CD4-positive, alpha-beta T cell treated with Interferon gamma for 1 hour (primary cell): ENCODE measurements around the gene ZNF136.

Experiments
- DNase-seq: peaks from one replicate; pipeline ENCODE4 v3.0.0-alpha.2; 2020

ZNF136 gene

DNA sequence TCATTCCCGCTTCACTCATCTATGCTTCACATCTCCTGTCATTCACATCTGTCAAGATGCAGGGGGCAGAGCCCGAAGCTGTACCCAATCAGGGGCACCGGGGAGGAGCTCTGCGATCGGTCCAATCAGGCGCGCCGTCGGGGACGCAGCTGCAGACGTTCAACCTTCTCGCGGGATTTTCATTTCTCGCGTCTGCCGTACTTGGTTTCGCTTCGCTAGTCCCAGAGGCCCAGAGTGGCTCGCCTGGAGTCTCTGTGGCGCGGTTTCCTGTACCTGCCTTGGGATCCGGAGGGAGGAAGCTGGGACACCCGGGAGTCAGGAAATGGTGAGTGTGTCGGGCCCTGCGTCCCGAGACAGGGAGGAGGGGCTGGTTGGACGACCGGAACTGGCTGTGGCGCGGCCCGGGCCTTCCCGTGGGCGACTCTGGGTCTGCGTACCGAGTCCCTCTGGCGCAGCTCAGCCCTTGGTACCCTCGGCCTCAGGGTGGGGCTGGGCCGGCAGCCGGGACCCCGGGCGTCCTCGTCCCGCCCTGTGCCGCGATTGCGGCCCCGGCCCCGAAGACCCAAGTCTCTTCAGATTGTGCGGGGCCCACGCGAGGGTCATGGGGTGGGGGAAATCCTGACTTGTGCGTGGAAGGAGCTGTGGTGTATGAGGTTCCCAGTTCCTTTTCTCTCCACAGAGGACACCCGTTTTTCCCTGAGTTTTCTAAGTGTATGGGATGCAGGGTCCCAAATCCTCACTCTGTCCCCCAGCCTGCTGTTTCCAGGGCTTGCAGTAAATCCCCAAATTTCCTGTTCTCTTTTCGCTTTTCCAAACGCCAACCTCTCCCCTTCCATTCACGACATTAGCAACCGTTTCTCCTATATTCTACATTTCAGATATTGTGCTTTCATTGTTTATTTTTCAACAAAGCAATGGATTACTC, at the start of gene ZNF136:
TSS of gene ZNF136 (plus strand) at position 215 of the 925 bp plus-strand sequence. CDS start at position 323, 108 bp downstream.
- DNase-seq = peak; percentile 93

DNA sequence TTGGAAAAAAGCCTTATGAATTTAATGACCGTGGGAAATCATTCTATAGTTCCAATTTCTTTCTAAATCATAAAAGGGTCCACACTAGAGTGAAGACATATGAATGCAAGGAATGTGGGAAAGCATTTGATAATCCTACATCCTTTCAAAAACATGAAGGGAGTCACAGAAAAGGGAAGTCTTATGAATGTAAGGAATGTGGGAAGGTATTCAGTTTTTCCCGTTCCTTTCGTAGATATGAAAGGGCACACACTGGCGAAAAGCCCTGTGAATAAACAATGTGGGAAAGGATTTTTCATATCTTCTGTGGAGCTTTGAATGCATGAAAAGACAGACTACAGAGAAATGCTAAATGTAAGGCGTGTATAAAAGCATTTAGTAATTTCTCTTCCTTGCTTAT, 49.8 kb upstream of the ZNF136 start:
- DNase-seq = no peak

DNA sequence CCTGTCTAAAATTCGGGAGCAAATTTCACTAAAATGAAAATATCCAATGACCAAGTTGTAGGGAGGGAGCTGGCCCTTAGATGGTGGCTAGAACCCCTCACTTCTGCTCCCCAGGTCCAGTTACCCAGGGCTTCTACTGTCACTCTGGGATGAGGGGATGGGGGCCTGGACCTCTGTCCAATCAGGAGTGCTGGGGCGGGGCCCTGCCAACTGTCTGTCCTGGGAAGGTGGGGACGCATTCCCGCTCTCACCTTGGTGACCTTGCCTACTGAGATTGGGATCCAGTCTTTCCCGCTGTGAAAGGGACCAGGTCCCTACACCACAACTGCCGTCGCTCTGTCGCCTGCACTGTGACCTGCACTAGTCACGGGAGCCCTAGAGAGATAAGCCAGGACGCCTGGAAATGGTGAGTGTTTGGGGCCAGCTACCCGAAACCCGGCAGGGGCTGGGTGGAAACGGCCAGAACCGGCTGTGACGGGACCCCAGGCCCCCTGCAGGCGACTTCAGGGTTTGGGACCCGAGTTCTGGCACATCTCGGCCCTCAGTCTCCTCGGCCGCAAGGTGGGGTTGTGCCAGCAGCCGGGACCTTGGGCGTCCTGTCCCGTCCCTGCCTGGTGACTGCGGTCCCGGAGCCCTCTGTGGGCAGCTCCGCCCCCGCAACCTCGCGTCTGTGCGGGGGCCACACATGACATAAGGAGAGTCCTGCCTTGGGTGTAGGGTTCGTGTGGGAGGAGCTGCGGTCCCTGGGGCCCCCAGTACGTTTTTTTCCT, 45.5 kb upstream of the ZNF136 start:
- no peak for DNase-seq

DNA sequence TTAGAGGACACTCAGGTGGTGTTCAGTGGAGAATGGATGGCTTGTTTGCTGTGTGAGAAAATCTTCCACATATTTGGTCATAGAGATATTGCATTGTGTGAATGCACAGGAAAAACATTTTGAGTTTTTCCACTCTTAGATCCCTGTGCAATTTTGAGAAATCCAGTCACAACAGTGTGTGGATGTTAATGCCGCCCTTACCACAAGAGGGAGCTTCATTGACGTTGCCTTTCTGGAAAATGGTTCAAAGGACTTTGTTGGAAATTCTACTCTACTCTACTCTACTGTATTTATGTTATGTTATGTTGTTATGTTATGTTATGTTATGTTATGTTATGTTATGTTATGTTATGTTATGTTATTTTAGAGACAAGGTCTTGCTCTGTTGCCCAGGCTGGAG, 36.2 kb upstream of the ZNF136 start:
- no peak for DNase-seq

DNA sequence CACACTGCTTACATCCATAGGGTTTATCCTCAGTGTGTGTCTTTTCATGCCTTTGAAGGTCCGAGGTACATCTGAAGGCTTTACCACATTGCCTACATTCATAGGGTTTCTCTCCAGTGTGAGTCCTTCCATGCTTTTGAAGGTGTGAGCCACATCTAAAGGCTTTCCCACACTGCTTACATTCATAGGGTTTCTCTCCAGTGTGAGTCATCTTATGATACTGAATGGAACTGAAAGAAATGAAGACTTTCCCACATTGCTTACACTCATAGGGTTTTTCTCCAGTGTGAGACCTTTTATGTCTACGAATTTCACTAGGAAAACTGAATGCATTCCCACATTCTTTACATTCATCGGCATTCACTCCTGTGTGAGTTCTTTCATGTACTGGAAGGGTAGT, 29.8 kb upstream of the ZNF136 start:
- DNase-seq = no peak

DNA sequence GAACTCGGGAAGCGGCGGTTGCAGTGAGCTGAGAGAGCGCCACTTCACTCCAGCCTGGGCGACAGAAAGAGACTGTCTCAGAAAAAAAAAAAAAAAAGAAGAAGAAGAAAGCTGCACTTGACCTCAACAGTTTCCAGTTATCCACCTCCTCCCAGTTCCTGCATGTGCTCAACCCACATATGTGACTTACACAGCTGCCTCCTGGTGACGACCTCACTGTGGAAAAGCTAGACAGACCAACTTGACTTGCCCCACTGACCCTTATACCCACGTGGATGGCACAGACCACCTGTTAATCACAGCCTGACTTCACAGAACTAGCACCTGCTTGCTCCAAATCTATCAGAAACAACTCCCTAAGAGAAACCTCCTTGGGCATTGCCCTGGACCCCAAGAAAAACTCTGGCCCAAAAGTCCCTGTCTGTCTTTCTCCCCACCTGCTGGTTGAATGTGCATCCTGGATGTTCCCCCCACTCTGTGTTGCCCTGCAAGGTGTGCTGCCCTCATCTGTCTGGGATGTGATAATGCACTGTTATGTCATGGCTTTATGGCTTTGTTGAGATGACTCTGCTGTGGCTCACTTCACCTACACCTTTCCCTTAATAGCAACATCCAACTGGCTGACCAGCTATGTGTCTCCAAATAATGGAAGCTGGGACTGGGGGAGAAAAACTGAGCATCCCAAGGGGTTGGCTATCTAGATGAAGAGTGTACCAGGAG, 25.5 kb upstream of the ZNF136 start:
- DNase-seq = no peak

DNA sequence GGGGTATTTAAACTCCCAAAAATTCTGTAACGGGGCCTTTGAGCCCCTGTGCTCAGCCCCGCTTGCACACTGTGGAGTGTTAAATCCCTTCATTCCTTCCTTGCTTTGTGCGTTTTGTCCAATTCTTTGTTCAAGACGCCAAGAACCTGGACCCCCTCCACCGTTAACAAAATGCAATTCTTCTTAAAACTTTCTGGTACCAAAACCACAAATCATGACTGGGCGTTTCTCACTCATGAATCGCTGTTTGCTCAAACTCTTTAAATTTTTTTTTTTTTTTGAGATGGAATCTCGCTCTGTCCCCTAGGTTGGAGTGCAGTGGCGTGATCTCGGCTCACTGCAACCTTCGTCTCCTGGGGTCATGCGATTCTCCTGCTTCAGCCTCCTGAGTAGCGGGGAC, 23.6 kb upstream of the ZNF136 start:
- DNase-seq = no peak

DNA sequence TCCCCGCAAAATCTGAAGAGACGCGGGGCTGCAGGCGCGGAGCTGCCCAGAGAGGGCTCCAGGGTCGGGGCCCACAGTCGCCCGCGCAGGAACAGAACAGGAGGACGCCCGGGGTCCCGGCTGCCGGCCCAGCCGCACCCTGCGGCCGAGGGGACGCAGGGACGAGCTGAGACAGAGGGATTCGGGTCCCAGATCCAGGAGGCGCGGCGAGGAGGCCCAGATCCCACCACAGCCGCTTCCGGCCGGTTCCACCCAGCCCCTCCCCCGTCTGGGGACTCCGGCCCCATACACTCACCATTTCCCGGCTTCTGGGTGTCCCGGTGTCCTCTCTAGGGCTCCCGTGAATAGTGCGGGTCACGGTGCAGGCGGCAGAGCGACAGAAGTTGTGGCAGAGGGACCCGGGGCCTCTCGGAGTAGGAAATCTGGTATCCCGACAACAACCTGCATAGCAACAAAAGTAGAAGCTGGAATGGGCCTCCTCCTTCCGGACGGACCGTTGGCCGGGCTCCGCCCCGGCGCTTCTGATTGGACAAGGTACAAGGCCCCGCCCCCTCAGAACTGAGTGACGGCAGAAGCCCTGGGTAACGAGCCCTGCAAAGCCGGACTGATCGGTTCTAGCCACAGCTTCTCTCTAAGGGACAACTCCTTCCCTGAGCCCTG, 22.9 kb upstream of the ZNF136 start, which contains the start of gene ZNF20:
TSS of gene ZNF20 (minus strand) at position 466 of the 660 bp plus-strand sequence. CDS start at position 298, 168 bp downstream.
- peak; percentile 87 for DNase-seq

DNA sequence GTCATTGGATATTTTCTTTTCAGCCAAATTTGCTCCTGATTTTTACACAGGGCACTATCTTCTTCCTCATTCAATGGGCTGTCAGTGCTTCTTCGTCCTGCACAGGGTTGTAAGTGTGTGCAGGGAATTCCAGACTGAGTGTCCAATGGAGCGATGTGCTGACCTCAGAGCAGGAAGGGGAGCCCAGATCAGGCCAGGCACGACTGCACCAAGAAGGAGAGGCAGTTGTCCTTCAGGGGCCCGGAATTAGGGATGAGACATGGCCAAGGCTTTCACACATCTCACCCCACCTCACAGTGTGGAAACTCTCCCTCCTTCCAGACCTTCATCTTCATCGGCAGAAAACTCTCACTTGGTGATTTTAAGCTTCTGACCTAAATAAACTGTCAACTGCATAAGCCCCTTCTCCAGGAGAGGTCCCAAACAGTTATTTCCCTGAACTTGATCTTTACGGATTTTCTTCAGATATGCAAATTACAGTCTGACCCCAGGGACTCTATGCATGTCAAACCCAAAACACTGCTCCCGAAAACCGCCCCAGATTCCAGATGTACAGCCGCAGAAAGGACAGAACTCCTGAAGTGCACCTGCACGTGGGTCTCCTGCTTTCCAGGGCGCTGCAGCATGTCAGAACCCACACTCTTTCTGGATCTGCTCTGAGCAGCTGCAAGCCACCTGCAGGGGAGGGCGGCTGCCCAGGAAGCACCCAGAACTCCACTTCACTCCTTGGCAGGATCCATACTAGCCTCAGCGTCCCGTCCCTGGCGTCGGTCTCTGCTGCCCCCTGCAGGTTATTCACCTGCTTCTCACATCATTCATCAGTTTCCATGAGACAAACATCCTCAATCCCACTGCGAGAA, 22.1 kb upstream of the ZNF136 start:
- peak; percentile 79 for DNase-seq

DNA sequence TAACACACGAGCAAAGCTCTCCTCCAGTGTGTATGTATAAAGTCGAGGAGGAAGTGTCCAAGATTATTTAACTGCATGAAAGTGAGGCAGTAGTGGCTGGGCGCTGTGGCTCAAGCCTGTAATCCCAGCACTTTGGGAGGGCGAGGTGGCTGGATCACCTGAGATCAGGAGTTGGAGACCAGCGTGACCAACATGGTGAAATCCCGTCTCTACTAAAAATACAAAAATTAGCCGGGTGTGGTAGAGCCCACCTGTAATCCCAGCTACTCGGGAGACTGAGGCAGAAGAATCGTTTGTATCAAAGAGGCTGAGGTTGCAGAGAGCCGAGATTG, 21.5 kb upstream of the ZNF136 start:
- DNase-seq = no peak

DNA sequence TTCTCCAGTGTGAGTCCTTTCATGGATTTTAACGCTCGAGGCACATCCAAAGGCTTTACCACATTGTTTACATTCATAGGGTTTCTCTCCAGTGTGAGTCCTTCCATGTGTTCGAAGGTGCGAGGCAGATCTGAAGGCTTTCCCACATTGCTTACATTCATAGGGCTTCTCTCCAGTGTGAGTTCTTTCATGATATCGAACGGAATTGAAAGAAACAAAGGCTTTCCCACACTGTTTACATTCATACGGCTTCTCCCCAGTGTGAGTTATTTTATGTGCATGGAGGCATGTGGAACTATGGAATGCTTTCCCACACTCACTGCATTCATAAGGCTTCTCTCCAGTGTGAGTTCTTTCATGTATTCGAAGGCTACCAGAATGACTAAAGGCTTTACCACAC, 17.5 kb upstream of the ZNF136 start:
- no peak for DNase-seq

DNA sequence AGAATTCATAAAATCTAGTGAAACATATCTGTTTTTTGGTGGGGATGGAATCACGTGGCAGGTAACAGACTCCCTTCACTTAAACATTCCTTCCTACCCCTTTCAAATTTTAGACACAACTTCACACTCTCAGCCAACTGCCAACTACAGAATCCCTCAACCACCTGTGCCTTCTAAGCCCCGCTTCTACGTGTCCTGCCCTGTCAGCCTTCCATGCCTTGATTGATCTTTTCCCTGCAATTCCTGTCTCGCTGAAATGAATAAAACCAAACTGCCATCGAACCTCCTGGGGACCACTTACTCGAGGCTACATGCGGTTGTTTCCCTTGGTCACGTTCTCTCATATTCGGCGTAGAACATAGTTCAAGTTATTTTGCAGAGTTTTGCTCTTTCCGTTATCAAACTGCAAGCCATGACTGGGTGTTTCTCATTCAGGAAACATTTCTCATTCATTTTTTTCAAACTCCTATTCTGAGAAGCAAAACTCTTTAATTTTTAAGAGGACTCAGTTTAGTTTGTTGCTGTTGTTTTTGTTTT, 7.5 kb upstream of the ZNF136 start:
- DNase-seq = no peak

DNA sequence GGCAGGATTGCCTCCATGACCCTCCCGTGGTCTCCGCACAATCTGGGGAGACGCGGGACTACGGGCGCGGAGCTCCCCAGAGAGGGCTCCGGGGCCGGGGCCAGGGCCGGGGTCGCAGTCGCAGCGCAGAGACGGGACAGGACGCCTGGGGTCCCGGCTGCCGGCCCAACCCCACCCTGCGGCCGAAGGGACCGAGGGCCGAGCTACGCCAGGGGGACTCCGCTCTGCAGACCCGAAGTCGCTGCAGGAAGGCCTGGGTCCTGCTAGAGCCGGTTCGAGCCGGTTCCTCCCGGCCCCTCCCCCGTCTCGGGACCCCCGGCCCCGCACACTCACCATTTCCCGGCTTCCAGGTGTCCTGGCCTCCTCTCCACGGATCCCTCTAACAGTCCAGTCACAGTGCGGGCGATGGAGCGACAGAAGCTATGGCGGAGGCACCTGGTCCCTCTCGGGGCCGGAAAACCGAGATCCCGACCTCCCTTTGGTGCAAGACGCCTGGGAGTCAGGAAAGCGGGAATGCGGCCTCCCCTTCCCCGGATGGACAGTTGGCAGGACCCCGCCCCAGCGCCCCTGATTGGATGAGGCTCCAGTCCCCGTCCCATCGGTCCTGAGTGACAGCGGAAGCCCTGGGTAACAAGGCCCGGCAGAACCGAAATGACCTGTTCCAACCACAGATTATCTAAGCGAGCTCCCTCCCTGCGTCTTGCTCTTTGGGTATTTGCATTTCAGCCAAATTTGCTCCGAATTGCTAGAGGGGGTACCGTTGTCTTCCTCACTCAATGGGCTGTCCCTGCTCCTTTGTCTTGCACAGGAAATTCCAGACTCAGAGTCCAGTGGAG, 6.5 kb upstream of the ZNF136 start, which contains the start of gene ZNF625:
TSS of gene ZNF625 (minus strand) at position 512 of the 836 bp plus-strand sequence. CDS start at position 336, 176 bp downstream.
- DNase-seq = peak; percentile 11

DNA sequence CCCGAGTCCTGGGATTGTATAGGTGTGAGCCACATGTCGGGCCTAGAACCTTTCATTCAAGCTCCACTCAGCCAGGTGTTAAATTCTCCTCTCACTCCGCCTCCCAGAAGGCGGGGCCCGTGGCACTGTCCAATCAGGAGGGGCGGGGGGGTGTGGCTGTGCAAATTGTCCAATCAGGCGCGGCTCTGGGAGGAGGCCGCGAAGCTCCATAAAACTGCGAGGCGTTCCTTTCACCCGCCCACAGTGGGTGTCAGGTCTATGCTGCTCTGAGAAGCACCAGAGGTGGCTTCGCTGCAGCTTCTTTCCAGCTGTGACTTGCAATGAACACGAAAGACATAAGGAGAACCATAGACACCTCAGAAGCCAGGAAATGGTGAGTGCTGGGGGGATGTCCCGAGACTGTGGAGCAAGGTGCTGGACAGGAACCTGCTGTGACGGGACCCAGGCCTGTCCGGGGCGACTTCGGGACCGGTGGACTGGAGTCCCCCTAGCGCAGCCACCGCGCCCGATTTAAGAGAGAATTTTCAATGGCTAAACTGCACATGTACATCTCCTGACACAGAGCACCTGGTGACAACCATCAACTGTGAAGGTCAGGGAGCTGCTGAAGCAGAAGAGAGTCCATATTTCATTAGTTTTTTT, 3.0 kb upstream of the ZNF136 start:
- DNase-seq = no peak

DNA sequence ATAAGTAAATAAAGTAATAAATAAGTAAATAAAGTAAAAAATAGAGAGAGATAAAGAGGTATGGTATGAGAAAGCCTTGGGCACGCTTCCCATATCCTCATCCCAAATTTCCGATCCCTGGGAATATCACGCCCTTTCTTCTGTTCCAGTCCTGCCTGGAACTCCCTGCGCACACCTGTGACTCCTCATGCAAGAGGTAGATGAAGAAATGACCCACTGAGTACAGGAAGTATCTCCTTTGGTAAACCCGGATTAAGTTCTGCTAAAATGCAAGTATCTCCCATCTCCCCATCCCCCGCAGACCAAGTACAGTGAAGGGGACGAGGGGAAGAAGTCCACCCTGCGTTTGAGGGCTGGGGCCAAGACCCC, 399 bp upstream of the ZNF136 start:
- DNase-seq = no peak

DNA sequence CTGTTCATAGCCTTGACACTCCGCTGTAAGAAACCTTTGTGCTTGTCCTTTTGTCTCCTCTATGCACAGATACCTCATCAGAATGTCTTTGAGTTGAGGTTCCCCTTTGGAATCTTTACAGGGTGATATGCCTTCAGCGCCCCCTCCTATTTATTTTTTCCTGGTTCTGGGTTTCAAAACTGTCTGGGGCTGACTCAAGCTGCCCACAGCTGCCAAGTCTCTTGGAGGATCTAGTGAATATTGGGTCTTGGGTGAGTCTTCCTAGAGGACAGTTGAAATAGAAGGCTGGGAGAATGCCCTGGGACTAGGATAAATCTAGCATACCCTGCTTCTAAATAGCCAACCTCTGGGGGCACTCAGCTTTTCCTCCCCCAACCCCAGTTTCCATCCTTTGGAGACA, 930 bp downstream of the ZNF136 start:
- DNase-seq = no peak

DNA sequence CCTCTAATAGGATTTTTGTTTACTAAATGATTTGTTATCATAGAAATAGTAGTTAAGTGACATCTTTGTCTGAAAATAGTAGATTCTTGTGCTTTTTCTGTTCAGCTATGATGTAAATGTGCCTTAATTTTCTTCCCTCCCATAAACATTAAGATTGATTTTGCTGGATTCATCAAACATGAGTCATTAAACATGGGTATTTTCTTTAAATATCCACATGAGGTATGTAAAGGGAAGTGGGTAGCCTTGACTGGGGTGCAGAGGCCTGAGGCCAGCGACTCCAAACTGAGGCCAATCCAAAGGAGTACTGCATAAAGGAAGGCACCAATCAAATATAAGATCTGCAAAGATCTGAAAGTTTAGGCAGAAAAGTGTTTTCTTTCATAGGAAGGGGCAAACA, 3.7 kb downstream of the ZNF136 start:
- DNase-seq = no peak

DNA sequence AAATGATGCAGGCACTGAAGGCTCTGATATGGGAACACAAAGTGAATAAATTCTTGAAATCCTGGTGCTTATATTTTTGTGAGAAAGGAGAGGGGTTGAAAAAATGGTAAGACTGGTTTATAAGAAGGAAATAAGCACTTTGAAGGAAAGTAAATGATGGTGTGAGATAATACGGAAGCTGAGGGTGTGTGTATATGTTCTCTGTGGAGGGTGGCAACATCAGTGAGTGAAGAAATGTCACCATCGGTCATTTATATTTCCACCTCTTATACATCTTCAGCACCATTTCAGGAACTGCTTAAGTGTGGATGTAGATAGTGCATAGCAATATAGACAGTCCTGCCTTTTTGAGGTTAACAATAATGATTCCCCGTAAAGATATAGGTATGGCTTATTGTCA, 17.5 kb downstream of the ZNF136 start:
- DNase-seq = no peak

DNA sequence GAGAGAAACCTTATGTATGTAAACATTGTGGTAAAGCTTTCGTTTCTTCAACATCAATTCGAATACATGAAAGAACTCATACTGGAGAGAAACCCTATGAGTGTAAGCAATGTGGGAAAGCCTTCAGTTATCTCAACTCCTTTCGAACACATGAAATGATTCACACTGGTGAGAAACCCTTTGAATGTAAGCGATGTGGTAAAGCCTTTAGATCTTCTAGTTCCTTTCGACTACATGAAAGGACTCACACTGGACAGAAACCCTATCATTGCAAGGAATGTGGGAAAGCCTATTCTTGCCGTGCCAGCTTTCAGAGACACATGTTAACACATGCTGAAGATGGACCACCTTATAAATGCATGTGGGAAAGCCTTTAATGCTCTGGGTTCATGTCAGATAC, 24.7 kb downstream of the ZNF136 start:
- no peak for DNase-seq
